H1 (cell line): ENCODE results near the gene MGMT. TPM values are rescaled to one million over a fixed set of nuclear protein-coding genes. Genes with fewer than 3 reads are reported as not detected.

Experiments used
- CTCF ChIA-PET: fragments of 300-600 bp; sonication (Branson Sonifier 250); formaldehyde crosslinking; loops from one replicate; lab custom pipeline; 2021; ENCODE audit not compliant: partially characterized antibody; lab: Charles Lee
- POLR2A ChIA-PET: fragments of 300-600 bp; sonication (Branson Sonifier 250); formaldehyde crosslinking; loops from one replicate; lab custom pipeline; 2021; ENCODE audit warnings: inconsistent platforms; ENCODE audit not compliant: partially characterized antibody; lab: Charles Lee
- DNase-seq, 2 experiments: peaks; one replicate each; pipeline versions ENCODE4 v3.0.0 to v3.0.0-alpha.2; 2010 to 2022; ENCODE audit warnings: low spot score in 2 of 2, low read depth in 1 of 2, mixed read lengths in 1 of 2
- FAIRE-seq: peaks from 2 replicates; lab custom pipeline; 2011; peaks lifted over from hg19 to GRCh38; lab: Jason Lieb, UNC
- H2AFZ ChIP-seq: 2 replicates; pipeline ENCODE4 v1.8.1; 2012; ENCODE audit warnings: low read length, inconsistent platforms
- H2AK5ac ChIP-seq: 2 replicates; pipeline ENCODE4 v1.6.1; 2013; ENCODE audit warnings: low read depth, low read length
- H2BK120ac ChIP-seq: replicated peaks from 2 replicates; pipeline ENCODE3; 2013; ENCODE audit warnings: low read depth, low read length, inconsistent platforms
- H2BK12ac ChIP-seq: 2 replicates; pipeline ENCODE4 v1.6.1; 2013; ENCODE audit warnings: low read depth, low read length
- H2BK15ac ChIP-seq: 2 replicates; pipeline ENCODE4 v1.6.1; 2013; ENCODE audit warnings: low read length
- H2BK20ac ChIP-seq: 2 replicates; pipeline ENCODE4 v1.6.1; 2013; ENCODE audit warnings: low read length
- H2BK5ac ChIP-seq: 2 replicates; pipeline ENCODE4 v1.6.1; 2013; ENCODE audit warnings: low read depth, low read length
- H3K14ac ChIP-seq: 2 replicates; pipeline ENCODE4 v1.6.1; 2013; ENCODE audit warnings: inconsistent platforms; ENCODE audit not compliant: insufficient read length
- H3K18ac ChIP-seq: 2 replicates; pipeline ENCODE4 v1.6.1; 2013; ENCODE audit warnings: low read length; ENCODE audit errors: extremely low read depth
- H3K23ac ChIP-seq: 2 replicates; pipeline ENCODE4 v1.6.1; 2013; ENCODE audit warnings: inconsistent platforms; ENCODE audit not compliant: insufficient read length
- H3K23me2 ChIP-seq: 2 replicates; pipeline ENCODE4 v1.6.1; 2013; ENCODE audit warnings: low read depth, low read length
- H3K27ac ChIP-seq: 2 replicates; pipeline ENCODE4 v1.6.1; 2011; ENCODE audit warnings: low read depth, low read length, inconsistent platforms
- H3K27me3 ChIP-seq, 4 experiments: replicated peaks in 1 of 4; 1 replicate in 1 of 4; 2 replicates in 3 of 4; pipeline versions ENCODE4 v1.6.1 to v1.8.1; 2011 to 2013; ENCODE audit warnings: low read length in 3 of 4, mild to moderate bottlenecking in 3 of 4, inconsistent platforms in 2 of 4, mixed read lengths in 2 of 4, moderate library complexity in 1 of 4; ENCODE audit not compliant: control insufficient read depth in 3 of 4, insufficient read depth in 3 of 4; ENCODE audit errors: extremely low read depth in 1 of 4
- H3K36me3 ChIP-seq, 4 experiments: 2 replicates each; pipeline versions ENCODE4 v1.6.1 to v1.8.1; 2011 to 2013; ENCODE audit warnings: mild to moderate bottlenecking in 4 of 4, low read length in 3 of 4, moderate library complexity in 2 of 4, control low read depth in 1 of 4, inconsistent platforms in 1 of 4; ENCODE audit not compliant: insufficient read depth in 4 of 4, control insufficient read depth in 2 of 4
- H3K4ac ChIP-seq: replicated peaks from 2 replicates; pipeline ENCODE3; 2013; ENCODE audit warnings: low read length, low read depth, mixed read lengths, inconsistent platforms; ENCODE audit not compliant: insufficient read length
- H3K4me1 ChIP-seq, 4 experiments: replicated peaks in 1 of 4; 1 replicate in 1 of 4; 2 replicates in 3 of 4; pipeline versions ENCODE4 v1.6.1 to v1.8.1; 2011 to 2013; ENCODE audit warnings: low read length in 3 of 4, inconsistent platforms in 2 of 4, mixed read lengths in 1 of 4; ENCODE audit not compliant: insufficient read depth in 4 of 4, control insufficient read depth in 3 of 4
- H3K4me2 ChIP-seq, 2 experiments: 2 replicates each; pipeline versions ENCODE4 v1.6.1 to v1.8.1; 2011 to 2013; ENCODE audit warnings: low read depth in 2 of 2, low read length in 2 of 2, control low read depth in 1 of 2, inconsistent platforms in 1 of 2, mild to moderate bottlenecking in 1 of 2; ENCODE audit not compliant: insufficient read depth in 1 of 2
- H3K4me3 ChIP-seq, 4 experiments: fragments of 200-600, 300-600 bp in 1 of 4; sonication (generic), shearing (Covaris generic), sonication (Bioruptor Twin) in 1 of 4; 2 replicates each; pipeline versions ENCODE4 v1.5.1 to v1.8.1; 2011 to 2016; ENCODE audit warnings: low read length in 4 of 4, low read depth in 3 of 4, control low read depth in 2 of 4, inconsistent platforms in 2 of 4, mild to moderate bottlenecking in 2 of 4, mixed read lengths in 1 of 4, moderate library complexity in 1 of 4; ENCODE audit not compliant: insufficient read depth in 2 of 4; ENCODE audit errors: extremely low read depth in 1 of 4
- H3K56ac ChIP-seq: replicated peaks from 2 replicates; pipeline ENCODE3; 2013; ENCODE audit warnings: low read depth, mild to moderate bottlenecking, mixed read lengths, low read length, inconsistent platforms; ENCODE audit not compliant: insufficient read length
- H3K79me1 ChIP-seq: 2 replicates; pipeline ENCODE4 v1.6.1; 2013; ENCODE audit warnings: low read depth, low read length, control low read depth
- H3K79me2 ChIP-seq, 2 experiments: 2 replicates each; pipeline versions ENCODE4 v1.6.1 to v1.8.1; 2012 to 2013; ENCODE audit warnings: low read length in 2 of 2, mild to moderate bottlenecking in 2 of 2, inconsistent platforms in 1 of 2; ENCODE audit not compliant: insufficient read depth in 2 of 2, control insufficient read depth in 1 of 2
- H3K9ac ChIP-seq, 4 experiments: replicated peaks in 1 of 4; 1 replicate in 1 of 4; 2 replicates in 3 of 4; pipeline versions ENCODE4 v1.6.1 to v1.8.1; 2011 to 2013; ENCODE audit warnings: low read depth in 3 of 4, low read length in 3 of 4, control low read depth in 2 of 4, mild to moderate bottlenecking in 2 of 4, moderate library complexity in 2 of 4, inconsistent platforms in 1 of 4; ENCODE audit errors: extremely low read depth in 1 of 4
- H3K9me3 ChIP-seq, 2 experiments: 2 replicates each; pipeline versions ENCODE4 v1.6.1 to v1.8.1; 2012 to 2013; ENCODE audit warnings: mild to moderate bottlenecking in 2 of 2, moderate library complexity in 2 of 2, control low read depth in 1 of 2, inconsistent platforms in 1 of 2, low read depth in 1 of 2, low read length in 1 of 2, mixed read lengths in 1 of 2; ENCODE audit not compliant: insufficient read depth in 2 of 2
- H4K20me1 ChIP-seq, 2 experiments: replicated peaks in 1 of 2; 2 replicates each; pipeline versions ENCODE3 to v1.8.1; 2011 to 2013; ENCODE audit warnings: inconsistent platforms in 2 of 2, low read length in 2 of 2, mild to moderate bottlenecking in 1 of 2; ENCODE audit not compliant: insufficient read depth in 2 of 2, control insufficient read depth in 1 of 2
- H4K5ac ChIP-seq: 2 replicates; pipeline ENCODE4 v1.6.1; 2013; ENCODE audit warnings: low read length, low read depth, mixed read lengths, inconsistent platforms; ENCODE audit not compliant: insufficient read length
- H4K8ac ChIP-seq: 2 replicates; pipeline ENCODE4 v1.8.0; 2013; ENCODE audit warnings: mild to moderate bottlenecking, moderate library complexity, low read length, inconsistent platforms; ENCODE audit not compliant: insufficient read depth; ENCODE audit errors: extremely low read depth
- H4K91ac ChIP-seq: replicated peaks from 2 replicates; pipeline ENCODE3; 2013; ENCODE audit warnings: low read length, mixed read lengths, inconsistent platforms; ENCODE audit not compliant: insufficient read length
- ATF2 ChIP-seq: IDR thresholded peaks from 2 replicates; pipeline ENCODE4 v1.6.1; 2012; ENCODE audit warnings: low read length, inconsistent platforms
- BACH1 ChIP-seq: IDR thresholded peaks from 2 replicates; pipeline ENCODE4 v1.6.1; 2012; ENCODE audit warnings: low read length, improper control_type of control experiment
- CTCF ChIP-seq, 3 experiments: IDR thresholded peaks; 1 replicate in 2 of 3; 2 replicates in 1 of 3; pipeline versions ENCODE4 v1.5.1 to v1.6.1; 2011; ENCODE audit warnings: low read length in 3 of 3, mild to moderate bottlenecking in 3 of 3, inconsistent platforms in 2 of 3, low read depth in 1 of 3, moderate library complexity in 1 of 3; ENCODE audit not compliant: insufficient read depth in 1 of 3; ENCODE audit errors: control extremely low read depth in 1 of 3
- EGR1 ChIP-seq: IDR thresholded peaks from 2 replicates; pipeline ENCODE4 v1.6.1; 2011; ENCODE audit warnings: low read depth, low read length, borderline replicate concordance
- KDM1A ChIP-seq: fragments of 200-600, 300-600 bp; sonication (generic); IDR thresholded peaks from 2 replicates; pipeline ENCODE4 v1.7.1; 2016; ENCODE audit warnings: mild to moderate bottlenecking, low read length, borderline replicate concordance
- POLR2A ChIP-seq, 2 experiments: IDR thresholded peaks; 1 replicate in 1 of 2; 2 replicates in 1 of 2; pipeline ENCODE4 v1.6.1; 2011; ENCODE audit warnings: low read depth in 2 of 2, low read length in 2 of 2, mild to moderate bottlenecking in 2 of 2; ENCODE audit errors: control extremely low read depth in 1 of 2
- SP4 ChIP-seq: IDR thresholded peaks from 2 replicates; pipeline ENCODE4 v1.6.1; 2012; ENCODE audit warnings: low read length, inconsistent platforms
- SUZ12 ChIP-seq: fragments of 200-600 bp; sonication (generic); IDR thresholded peaks from 2 replicates; pipeline ENCODE4 v1.6.1; 2012; ENCODE audit warnings: mild to moderate bottlenecking, inconsistent platforms, low read length, moderate library complexity, mixed read lengths
- WGBS, 2 experiments: shearing (Covaris generic) in 1 of 2; methylation state at CpG; one replicate each; pipeline versions ENCODE4 v1.1.6 to v1.1.7; 2013 to 2015; ENCODE audit warnings: low lambda C conversion rate in 2 of 2, mixed read lengths in 2 of 2, inconsistent platforms in 1 of 2, low coverage in 1 of 2, missing lambda C conversion rate in 1 of 2; ENCODE audit not compliant: insufficient replicate concordance in 2 of 2, insufficient coverage in 1 of 2, insufficient read length in 1 of 2; ENCODE audit errors: extremely low coverage in 1 of 2, missing lambda C conversion rate in 1 of 2; 5-methylcytosine and 5-hydroxymethylcytosine counted together
- polyA plus RNA-seq, 7 experiments: library from polyadenylated mRNA; depleted of rRNA in 3 of 7; stranded (reverse) in 5 of 7; unstranded in 2 of 7; fragments of >200 nt in 5 of 7; fragments of 200-250 nt in 2 of 7; gene quantifications; 1 replicate in 5 of 7; 2 replicates in 1 of 7; 4 replicates in 1 of 7; pipeline versions ENCODE4 v1.2.1 to v1.2.3, GENCODE V29; 2011 to 2013; ENCODE audit warnings: missing spikeins in 2 of 7, mixed read lengths in 2 of 7
- total RNA-seq: library from RNA; stranded (reverse); fragmentation: NEBNext Ultra II Directional; extraction: Animal tissue kit (Norgen Biotek cat#: 25700); gene quantifications from 2 replicates; pipeline ENCODE4 v1.2.1, GENCODE V29; 2021

The MGMT gene
- total and polyA plus RNA-seq, 2 of the 8 experiments (the other 6 are each of a cell fraction or from before 2014, with no cell fraction given), result 9.9 to 10.7 TPM

- POLR2A ChIA-PET, result no interaction called here
- no peak overlapping the region for H3K56ac ChIP-seq
- no peaks in the 10 kb centered on the region for H3K9me3 ChIP-seq
- no peak overlapping the region for H4K91ac ChIP-seq
- H3K18ac ChIP-seq, result no peak overlapping the region
- no peak overlapping the region for H3K9ac ChIP-seq
- H3K79me2 ChIP-seq, result no peaks in the 10 kb centered on the region
- no peak overlapping the region for H2AFZ ChIP-seq
- no peak overlapping the region for H3K14ac ChIP-seq
- TF ChIP-seq BACH1 (no peak), CTCF (IDR thresholded peaks at IDR 0.05; ENCODE audit: control extremely low read depth in 1 of 3, insufficient read depth in 1 of 3, low read depth in 1 of 3, low read length in 3 of 3) (no peak), KDM1A (no peak), EGR1 (no peak), ATF2 (no peak), SUZ12 (no peak), SP4 (no peak), POLR2A (IDR thresholded peaks at IDR 0.05; ENCODE audit: control extremely low read depth in 1 of 2, low read depth in 2 of 2, low read length in 2 of 2) (no peak)
- no peak overlapping the region for H3K4ac ChIP-seq
- no peak overlapping the region for H2BK20ac ChIP-seq
- H3K4me3 ChIP-seq, result no peak overlapping the region
- no peaks in the 10 kb centered on the region for H3K27me3 ChIP-seq
- H2BK12ac ChIP-seq, result no peak overlapping the region
- no peaks in the 10 kb centered on the region; a peak in 1 of 8 replicates for H3K36me3 ChIP-seq
- 95% methylated on average over 12 of the region's 12 CpGs; no CpG with 5 or more reads in 1 of the 2 experiments for WGBS, 2 experiments
- DNase-seq (no peak), FAIRE-seq (no peak)
- no peaks in the 10 kb centered on the region for H3K4me1 ChIP-seq
- no peak overlapping the region for H2BK120ac ChIP-seq
- no peak overlapping the region for H4K5ac ChIP-seq
- no peak overlapping the region for H3K4me2 ChIP-seq
- H2AK5ac ChIP-seq, result no peak overlapping the region
- no peak overlapping the region for H2BK15ac ChIP-seq
- no peak overlapping the region for H3K27ac ChIP-seq
- H4K20me1 ChIP-seq, result no peaks in the 10 kb centered on the region
- no peaks in the 10 kb centered on the region for H3K79me1 ChIP-seq
- H4K8ac ChIP-seq, result no peak overlapping the region; the same call in 1 of the 2 replicates
- H2BK5ac ChIP-seq, result no peak overlapping the region
- no peaks in the 10 kb centered on the region for H3K23me2 ChIP-seq
- CTCF ChIA-PET, result interaction anchor here (0.8 to 1.2 kb wide), 2 partner anchors 48 to 51 kb away, joined by 3 to 4 read pairs; no protein-coding TSS in a partner anchor
- H3K23ac ChIP-seq, result no peak overlapping the region
Observed at GRCh38 chr10:129719889-129720590, 253.0 kb downstream of the MGMT start.
